Stimulated activated CD8-positive, alpha-beta memory T cell treated with anti-CD3 and anti-CD28 coated beads, Interleukin-7, amount 100 ng/mL, for 4 hours (primary cell): ENCODE results near the gene C15orf39.
"Not testable (repeated sequence)": the region's sequence is repeated elsewhere in the genome, so short reads cannot be mapped to it uniquely, and the experiment has no call there.

Experiments
- DNase-seq, 2 donors: peaks; one replicate each; pipeline ENCODE4 v3.0.0-alpha.2; 2020; ENCODE audit warnings: low read depth in 2 of 2

The C15orf39 gene

DNA sequence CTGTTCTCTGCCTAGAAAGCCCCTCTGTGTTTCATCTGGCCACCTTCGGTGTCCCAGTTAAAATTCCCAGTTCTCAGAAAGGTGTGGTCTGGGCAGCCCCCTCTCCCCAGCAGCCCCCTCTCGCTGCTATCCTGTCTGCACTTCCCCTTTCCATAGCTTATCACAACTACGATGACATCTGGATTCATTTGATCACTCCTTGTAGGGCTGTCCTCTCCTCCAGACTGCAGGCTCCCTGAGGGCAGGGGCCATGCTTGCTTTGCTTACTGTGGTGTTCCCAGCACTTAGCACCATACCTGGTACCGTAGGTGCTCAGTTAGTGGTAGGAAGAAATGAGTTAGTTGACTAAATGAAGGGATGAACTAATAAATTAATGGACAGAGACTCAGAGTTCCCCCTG lies 30.2 kb downstream of the C15orf39 start:
- no peak for DNase-seq

DNA sequence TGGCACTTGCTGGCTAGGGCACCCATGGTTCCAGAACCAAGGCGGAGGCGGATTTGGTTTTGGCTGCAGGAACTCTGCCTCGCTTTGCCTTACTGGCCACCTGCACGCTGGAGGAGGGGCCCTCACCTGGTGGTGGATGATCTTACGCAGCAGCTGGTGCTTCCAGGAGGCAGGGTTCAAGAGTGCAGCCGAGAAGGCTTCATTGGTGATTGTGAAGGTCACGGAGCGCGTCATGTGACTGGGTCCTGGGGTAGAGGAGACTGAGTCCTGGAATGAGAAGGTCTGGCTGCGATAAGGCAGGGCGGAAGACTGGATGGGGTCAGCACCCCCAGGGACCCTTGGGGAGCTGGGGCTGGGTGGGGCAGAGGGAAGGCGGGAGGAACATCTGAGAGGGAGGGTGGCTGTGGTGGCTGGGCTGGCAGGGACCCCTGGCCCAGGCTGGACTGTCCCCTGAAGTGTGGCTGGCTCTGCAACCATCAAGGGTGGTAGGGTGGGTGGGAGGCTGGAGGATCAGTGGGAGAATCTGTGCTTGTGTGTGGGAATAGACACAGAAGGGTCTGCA lies 30.7 kb downstream of the C15orf39 start:
- no peak for DNase-seq

DNA sequence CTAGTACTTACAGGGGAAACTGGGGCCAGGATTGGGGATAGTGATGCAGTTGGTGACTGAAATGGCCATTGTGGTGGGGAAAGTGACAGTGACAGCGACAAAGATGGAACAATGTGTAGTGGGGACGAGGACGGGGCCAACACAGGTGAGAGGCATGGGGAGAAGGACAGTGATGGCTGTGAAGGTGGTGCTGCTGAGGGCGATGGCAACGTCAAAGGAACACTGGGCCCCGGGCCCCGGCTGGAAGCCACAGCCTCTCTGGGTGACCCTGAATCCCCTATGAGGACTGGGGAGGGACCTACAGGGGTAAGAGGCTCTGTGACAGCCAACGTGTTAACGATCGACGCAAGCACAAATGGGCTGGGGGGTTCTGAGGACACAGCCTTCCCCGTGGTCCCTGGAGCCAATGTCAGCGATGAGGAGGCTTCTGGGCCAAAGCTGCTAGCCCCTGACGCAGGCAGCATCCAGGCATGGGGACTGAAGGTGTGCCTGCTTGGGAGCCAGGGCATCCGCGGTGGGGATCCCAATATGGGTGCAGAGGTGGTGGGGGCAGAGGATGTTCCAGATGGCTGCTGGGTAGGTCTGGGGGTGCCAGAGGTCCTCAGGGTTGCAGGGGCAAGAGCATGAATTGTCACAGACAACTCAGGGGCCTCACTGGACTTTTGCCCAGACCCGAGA lies 31.3 kb downstream of the C15orf39 start:
- no peak for DNase-seq

DNA sequence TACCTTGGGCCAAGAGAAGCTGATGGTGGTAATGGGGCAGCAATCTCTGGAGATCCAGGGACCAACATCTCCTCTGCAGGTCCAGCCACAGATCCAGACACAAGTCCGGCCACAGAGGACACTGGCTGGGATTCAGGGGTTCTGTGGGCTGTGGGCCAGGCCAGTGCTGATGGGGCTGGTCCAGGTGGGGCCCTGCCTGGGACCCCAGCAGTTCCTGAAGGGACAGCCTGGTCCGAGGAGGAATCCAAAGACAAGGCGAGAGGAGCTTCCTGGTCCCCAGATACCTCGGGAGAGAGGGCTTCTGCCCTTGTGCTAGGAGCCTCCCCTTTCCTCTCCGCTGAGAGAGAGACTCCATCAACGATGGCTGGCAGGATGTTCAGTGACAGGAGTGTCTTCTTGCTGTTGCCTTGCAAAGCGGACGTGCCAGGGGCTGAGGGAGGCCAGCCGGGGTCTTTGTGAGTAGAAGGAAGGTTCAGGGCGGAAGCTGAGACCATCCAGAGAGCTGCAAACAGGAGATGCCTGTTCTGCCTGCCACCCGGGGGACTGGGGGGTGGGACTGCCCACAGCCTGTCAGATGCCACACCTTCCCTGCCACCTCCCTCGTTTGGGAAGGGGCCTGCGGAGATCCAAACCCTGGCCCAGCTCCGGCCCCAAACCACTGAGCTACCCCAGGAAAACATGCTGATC lies 32.0 kb downstream of the C15orf39 start:
- DNase-seq = no peak

DNA sequence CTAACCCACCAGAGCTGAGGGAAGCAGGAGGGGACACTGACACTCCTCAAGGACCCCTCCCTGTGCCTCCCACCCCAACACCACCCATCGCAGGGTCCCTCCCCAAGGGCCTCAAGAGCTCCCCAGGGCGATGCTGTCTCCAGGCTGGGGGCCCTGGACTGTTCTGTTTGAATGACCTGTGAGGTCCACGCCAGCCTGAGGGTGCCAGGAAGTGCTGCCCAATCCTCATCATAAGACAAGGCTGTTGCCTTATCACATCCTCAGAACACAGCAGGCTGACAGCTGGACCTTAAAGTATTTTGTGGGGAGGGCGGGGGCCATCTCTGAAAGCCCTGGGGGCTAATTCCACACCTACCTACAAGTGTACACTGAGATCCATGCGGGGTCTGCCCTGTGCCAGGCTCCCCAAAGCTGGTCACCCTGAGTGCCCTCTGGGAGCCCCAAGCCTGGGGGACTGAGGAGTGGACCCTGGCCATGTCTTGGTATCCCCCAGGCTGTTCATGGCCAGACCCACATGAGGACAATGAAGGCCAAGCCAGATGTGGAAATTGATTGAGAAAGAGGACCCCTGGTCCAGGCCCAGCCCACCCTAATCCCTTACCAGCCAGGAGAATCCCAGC lies 32.6 kb downstream of the C15orf39 start:
- no peak for DNase-seq

DNA sequence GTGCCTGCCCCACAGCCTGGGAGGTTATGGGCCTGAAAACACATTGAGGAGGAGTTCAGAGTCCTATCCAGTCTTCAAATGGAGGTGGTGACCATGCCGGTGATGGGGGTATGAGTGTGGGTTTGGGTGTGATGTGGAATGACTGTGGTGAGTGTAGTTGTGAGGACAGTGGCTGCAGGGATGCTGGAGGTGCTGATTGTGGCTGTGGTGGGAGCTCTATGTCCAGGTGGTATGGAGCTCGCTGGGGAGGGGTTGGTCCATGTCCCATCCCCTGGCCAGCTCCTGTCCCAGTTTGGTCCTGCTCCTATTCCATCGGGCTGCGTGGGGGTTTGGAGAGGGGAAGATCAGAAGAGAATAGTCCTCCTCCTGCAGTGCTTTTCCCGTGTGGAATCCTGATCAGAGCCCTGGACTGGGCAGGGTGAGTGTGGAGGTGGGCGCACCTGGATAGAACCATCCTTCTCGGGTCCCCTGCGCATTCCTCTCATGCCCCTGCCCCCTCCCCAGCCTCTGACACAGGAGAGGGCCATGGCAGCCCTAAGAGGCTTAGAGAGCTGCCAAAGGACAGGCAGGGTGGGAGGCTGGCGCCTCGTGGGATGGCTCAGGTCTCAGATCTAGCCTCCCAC lies 33.5 kb downstream of the C15orf39 start:
- no peak for DNase-seq

DNA sequence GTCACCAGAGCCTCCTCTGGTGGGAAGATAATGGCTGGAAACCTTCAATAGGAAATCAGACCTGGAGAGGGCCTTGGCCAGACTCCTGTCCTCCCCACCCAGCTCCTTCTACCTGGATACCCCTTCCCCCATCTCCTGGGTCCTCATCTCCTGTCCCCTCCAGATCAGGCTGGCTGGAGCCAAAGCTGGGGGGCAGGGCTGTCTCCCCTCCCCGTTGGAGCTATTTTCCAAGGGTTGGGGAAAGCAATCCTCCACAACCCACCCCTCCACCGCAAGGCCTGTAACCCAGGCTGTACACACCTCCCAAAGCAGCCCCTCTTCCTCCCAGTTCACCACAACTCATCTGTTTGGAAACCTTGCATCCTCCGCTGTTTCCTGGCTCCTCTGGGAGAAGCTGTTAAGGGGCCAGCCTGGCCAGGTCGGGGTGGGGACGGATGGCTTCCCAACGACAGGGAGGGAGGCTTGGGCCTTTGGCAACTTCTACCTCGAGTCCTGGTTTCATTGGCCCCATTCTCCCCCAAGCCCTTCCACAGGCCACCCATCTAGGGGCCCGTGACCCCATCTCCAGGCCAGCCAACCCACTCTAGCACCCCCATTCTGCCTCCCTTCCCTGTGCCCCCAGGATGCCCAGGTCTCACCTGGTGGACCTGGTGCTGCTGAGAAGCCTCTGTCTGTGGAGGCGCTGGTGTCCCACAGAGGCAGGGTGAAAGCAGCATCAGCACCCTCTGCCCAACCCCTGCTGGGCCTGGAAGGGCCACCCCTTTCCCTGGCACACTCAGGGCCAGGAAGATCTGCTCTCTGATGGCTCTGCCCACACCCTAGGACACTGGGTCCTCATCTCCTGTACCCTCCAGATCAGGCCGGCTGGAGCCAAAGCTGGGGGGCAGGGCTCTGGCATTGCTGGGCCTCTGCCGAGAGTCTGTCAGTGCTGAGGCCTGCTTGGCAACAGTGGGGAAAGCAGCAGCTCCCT lies 34.4 kb downstream of the C15orf39 start:
- no peak for DNase-seq

DNA sequence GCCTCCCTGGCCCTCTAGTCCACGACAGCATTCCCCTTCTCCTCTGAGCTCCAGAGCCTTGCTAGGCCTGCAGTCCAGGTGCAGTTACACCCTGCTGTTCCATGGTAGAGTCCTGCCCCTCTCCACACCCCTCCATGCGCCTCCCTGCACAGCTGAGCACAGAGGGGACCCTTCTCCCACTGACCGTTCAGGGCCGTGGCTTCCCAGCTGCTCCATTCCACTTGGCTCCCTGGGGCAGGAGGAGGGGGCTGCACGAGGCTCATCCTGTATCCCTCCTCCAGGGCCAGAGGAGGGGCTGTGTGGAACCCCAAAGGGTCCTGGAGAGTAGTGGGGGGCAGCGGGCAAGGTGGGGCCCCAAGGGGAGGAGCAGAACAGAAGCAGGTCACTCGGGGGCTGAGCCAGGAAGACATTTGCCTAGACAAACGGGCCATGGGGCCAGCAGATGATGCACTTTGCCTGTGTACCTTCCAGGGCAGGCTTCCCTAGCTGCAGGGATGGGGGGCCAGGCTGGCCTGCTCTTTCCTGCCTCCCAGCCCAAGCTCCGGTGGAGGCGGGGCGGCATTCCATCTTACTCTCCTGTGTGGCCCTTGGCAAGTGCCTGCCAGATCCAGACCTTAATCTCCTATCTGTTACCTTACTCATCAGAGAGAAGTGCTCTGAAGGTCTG lies 35.8 kb downstream of the C15orf39 start:
- no peak for DNase-seq

DNA sequence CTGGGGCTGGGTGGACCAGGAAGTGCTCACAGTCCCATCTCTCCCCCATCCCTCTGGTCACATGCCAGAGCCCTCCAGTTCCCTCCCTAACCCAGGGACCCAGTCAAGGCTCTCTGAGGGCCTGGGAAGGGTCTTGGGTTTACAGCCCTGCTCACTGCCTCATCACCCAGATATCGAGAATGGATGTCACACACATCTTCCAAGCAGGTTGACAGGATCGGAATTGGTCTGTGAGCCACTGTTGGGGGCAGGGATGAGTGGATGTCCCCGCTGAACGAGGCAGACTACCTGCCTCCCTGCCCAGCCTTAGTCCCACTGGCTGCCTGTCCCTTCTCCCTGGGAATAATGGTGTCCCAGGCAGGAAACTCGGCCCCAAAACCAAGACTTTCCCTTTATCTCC lies 36.5 kb downstream of the C15orf39 start:
- DNase-seq = no peak

DNA sequence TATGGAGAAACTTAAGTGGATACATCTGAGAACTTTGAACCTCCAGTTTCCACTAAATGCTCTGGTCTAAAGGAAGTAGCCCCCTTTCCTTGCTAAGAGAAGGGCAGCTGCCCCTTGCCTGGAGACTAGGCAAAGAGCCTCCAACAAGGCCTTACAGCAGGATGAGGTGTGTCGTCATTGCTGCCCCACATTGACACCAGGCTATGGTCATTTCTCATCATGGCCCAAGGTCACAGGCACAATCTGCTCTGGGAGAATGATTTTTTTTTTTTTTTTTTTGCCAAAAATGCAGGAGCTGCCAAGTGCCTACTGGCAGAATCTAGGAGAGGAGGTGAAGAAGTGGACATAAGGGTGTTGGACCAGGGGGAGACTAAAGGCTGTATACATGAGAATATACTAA lies 44.1 kb downstream of the C15orf39 start:
- not testable (repeated sequence) for DNase-seq

DNA sequence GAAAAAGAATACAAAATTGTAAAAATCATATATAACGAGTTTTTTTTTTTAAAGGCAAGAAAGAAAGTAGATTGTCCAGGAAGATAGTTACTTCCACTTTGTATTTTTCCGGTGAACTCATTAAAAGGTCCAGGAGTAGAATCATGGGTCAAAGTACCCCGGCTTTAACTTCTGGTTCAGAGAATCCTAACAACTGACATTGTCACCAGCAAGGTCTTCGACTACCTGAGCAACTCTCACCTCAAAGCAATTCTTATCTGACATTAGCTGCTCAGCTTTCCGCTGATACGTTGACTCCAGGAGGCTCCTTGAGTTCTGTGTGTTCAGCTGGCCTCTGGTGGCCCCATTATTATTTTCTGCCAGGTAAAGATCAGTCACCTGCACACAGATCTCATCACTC lies 47.3 kb downstream of the C15orf39 start:
- DNase-seq = not testable (repeated sequence)

DNA sequence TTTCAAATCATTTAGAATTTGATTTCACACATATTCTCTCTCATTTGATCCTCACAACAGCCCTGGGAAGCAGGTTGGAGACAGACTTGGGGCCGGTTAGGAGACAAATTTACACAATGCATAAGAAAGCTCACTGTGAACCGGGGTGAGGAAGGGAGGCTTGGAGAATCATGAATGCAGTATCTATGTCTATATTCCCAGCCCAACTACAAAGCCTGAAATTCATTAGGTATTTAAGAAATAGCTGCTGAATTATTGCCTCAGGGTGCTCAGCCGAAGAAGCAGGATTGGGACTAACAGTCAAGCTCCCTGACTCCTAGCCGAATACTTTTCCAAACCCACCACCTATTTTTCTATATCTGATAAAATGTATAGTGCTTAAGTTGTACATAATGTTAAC lies 48.0 kb downstream of the C15orf39 start:
- no peak for DNase-seq

DNA sequence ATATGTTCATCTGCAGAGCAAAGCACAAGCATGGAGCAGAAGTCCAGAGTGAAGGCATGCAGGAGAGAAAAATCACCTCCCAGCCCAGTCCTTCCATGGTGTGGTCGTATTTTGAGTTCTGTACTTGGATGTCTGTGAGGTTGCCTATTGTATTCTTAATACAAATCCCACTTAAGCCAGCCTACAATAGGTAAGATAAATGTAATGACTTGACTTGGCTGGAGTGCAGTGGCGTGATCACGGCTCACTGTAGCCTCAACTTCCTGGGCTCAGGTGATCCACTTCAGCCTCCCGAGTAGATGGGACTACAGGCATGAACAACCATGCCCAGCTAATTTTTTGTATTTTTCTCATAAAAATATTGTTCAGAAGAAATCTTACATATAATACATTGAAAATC lies 49.7 kb downstream of the C15orf39 start:
- not testable (repeated sequence) for DNase-seq

DNA sequence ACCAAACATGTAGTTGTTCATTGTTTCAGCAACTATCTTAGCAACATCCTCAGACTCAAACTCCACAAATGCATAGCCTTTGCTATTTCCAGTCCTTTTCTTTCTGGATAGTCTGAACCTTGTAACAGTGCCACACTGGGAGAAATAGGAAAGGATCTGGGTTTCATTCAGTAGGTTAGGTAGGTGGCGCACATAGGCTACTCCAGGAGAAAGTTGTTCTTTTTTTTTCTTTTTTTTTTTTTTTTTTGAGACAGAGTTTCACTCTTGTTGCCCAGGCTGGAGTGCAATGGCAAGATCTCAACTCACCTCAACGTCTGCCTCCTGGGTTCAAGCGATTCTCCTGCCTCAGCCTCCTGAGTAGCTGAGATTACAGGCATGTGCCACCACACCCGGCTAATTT lies 50.6 kb downstream of the C15orf39 start:
- DNase-seq = not testable (repeated sequence)

DNA sequence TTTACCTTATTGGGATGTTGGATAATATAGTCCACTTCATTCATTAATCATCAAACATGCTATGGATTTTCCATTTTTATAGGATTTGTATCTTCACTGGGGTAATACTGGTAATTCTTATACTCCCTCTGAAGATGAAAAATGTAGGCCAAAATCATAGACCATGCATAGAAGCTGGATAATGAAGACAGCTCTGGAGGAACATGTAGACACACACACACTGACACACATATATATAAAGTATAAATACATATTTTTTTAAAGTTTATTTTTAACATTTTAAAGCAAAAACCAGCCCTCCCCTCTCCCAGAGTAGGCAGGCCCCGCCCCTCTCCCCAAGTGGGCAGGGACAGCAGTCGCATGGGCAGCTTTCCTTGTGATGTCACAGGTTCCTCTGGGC lies 56.4 kb downstream of the C15orf39 start, which contains the start of gene GOLGA6C:
Gene GOLGA6C, plus strand, starts transcription at position 301 of the 400 bp plus-strand sequence. CDS start 265 bp downstream, outside the sequence.
- not testable (repeated sequence) for DNase-seq

DNA sequence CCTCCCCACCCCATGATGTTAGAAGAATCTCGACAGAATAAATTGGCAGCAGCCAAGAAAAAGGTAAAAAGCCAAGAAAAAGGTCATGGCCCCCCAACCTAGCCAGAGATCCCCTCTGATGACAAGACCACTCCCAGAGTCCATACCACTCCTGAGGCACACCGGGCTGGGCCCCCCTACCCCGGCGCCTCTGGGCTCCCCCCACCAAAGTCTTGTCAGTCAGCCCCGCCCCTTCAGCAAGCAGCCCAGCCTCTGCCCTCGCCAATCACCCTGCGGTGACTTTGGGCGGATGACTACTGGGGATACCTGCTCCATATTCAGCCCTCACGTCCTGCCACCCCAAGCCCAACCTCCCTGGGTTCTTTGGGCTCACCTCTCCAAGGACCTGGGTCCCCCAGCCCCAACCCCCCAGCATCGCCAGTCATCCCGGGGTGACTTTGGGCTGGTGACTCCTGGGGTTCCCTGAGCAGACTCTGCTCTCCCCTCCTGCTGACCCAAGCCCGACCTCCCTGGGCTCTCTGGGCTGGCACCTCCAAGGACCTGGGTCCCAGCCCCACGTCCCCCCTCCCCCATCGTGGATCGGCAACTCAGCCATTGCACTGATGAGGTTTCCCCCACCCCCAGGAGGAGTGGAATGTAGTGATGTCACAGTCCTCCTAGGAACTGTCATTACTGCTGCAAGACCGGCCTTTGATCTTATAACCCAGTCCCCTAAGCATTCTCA lies 57.1 kb downstream of the C15orf39 start:
- DNase-seq = not testable (repeated sequence)

DNA sequence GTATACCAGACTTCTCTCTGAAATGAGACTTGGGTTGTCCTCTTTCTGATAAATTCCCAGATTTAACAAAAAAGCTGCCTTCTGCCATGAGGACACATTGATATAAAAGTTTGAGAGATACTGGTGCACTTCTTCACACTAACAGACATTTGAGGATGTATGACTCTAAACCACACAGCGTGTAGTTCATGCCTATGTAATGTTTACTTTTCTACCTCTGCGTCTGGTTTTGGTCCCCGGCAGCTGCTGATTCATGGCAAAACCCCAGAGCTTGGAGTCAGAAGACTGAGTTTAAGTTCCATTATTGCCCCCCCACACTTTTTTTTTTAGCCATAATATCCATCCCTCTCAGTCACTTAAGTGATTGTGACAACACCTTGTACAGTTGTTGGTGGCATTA lies 58.2 kb downstream of the C15orf39 start:
- DNase-seq = not testable (repeated sequence)
